K562 (cell line): ENCODE results near the gene AKT1. TPM values are rescaled to one million over a fixed set of nuclear protein-coding genes. Genes with fewer than 3 reads are reported as not detected.

Experiments
- ATF7 ChIP-seq: fragments of 450-650 bp; IDR thresholded peaks from 2 replicates; pipeline ENCODE4 v1.7.1; 2014; ENCODE audit warnings: mild to moderate bottlenecking, moderate library complexity
- CC2D1A ChIP-seq: fragments of 450-650 bp; IDR thresholded peaks from 2 replicates; pipeline ENCODE4 v1.6.1; 2017; ENCODE audit warnings: mild to moderate bottlenecking
- CREM ChIP-seq: IDR thresholded peaks from 2 replicates; pipeline ENCODE4 v1.6.1; 2014; ENCODE audit warnings: antibody characterized with exemption, low read depth
- CTCFL ChIP-seq: IDR thresholded peaks from 2 replicates; pipeline ENCODE4 v1.6.1; 2011; ENCODE audit warnings: borderline replicate concordance, low read depth, mild to moderate bottlenecking, moderate library complexity, low read length; ENCODE audit not compliant: insufficient read depth, poor library complexity, severe bottlenecking
- E2F1 ChIP-seq: sonication (generic); formaldehyde crosslinking; IDR thresholded peaks from 2 replicates; pipeline ENCODE4 v1.8.1; 2023; ENCODE audit warnings: mild to moderate bottlenecking, missing genetic modification reagents, moderate library complexity
- GTF2A2 ChIP-seq: IDR thresholded peaks from 2 replicates; pipeline ENCODE4 v1.6.1; 2016; ENCODE audit warnings: mild to moderate bottlenecking, missing genetic modification characterization, missing compliant biosample characterization
- JUND ChIP-seq, 2 experiments: IDR thresholded peaks; 2 replicates in 1 of 2; 3 replicates in 1 of 2; pipeline ENCODE4 v1.6.1; 2011; ENCODE audit warnings: borderline replicate concordance in 2 of 2, low read depth in 2 of 2, low read length in 2 of 2, improper control_type of control experiment in 1 of 2, missing biosample characterization in 1 of 2, missing genetic modification characterization in 1 of 2, missing genetic modification reagents in 1 of 2
- KLF13 ChIP-seq: fragments of 450-650 bp; IDR thresholded peaks from 2 replicates; pipeline ENCODE4 v1.6.1; 2016; ENCODE audit warnings: missing genetic modification characterization, low read depth, mild to moderate bottlenecking, missing compliant biosample characterization, moderate library complexity, borderline replicate concordance
- MCM7 ChIP-seq, 2 experiments: fragments of 450-650 bp; IDR thresholded peaks; 2 replicates each; pipeline ENCODE4 v1.6.1; 2016 to 2018
- NR0B1 ChIP-seq: fragments of 450-650 bp; IDR thresholded peaks from one replicate; pipeline ENCODE4 v1.6.1; 2018; ENCODE audit warnings: mild to moderate bottlenecking, moderate library complexity; ENCODE audit not compliant: partially characterized antibody
- RAD21 ChIP-seq, 2 experiments: fragments of 250-450 bp in 1 of 2; fragments of 450-650 bp in 1 of 2; sonication (Bioruptor Pico) in 1 of 2; formaldehyde crosslinking in 1 of 2; IDR thresholded peaks in 1 of 2; conservative IDR thresholded peaks in 1 of 2; 2 replicates each; pipeline versions ENCODE4 v1.4.0 to v1.8.0; 2020 to 2022; ENCODE audit warnings: mild to moderate bottlenecking in 2 of 2, moderate library complexity in 1 of 2
- RERE ChIP-seq: sonication (generic); formaldehyde crosslinking; IDR thresholded peaks from 2 replicates; pipeline ENCODE4 v1.8.0; 2023; ENCODE audit warnings: missing genetic modification reagents, mild to moderate bottlenecking, borderline replicate concordance
- ZNF217 ChIP-seq: sonication (generic); formaldehyde crosslinking; IDR thresholded peaks from 2 replicates; pipeline ENCODE4 v1.8.0; 2022; ENCODE audit warnings: mild to moderate bottlenecking, missing genetic modification reagents
- ZNF444 ChIP-seq: fragments of 250-450 bp; sonication (Bioruptor Pico); IDR thresholded peaks from 2 replicates; pipeline ENCODE4 v1.4.0; 2020; ENCODE audit warnings: mild to moderate bottlenecking, moderate library complexity
- polyA plus RNA-seq, 8 experiments: library from polyadenylated mRNA; depleted of rRNA in 4 of 8; stranded (reverse) in 5 of 8; unstranded in 3 of 8; fragments of >200 nt; fragmentation: Nextera tagmentation in 2 of 8; fragmentation: Illumina TruSeq in 1 of 8; extraction: Ambion mirVana in 2 of 8; extraction: Trizol in 1 of 8; gene quantifications; 2 replicates each; pipeline versions ENCODE4 v1.2.1 to v1.2.3, GENCODE V29; 2011 to 2014; ENCODE audit warnings: inconsistent platforms in 1 of 8, missing spikeins in 1 of 8
- total RNA-seq, 7 experiments: library from RNA; depleted of rRNA in 6 of 7; stranded (reverse); fragments of >200 nt in 6 of 7; fragmentation: Illumina TruSeq in 2 of 7; extraction: Trizol in 2 of 7; gene quantifications; 2 replicates each; pipeline versions ENCODE4 v1.2.1 to v1.2.3, GENCODE V29; 2011 to 2021; ENCODE audit warnings: low replicate concordance in 1 of 7

Gene AKT1
- total and polyA plus RNA-seq, 9 of the 15 experiments (the other 6 are each of a cell fraction or from before 2014, with no cell fraction given): 0.49 to 132 (median 75.1) TPM

- TF ChIP-seq NR0B1 (no peak), CC2D1A (no peak), CTCFL (peak; percentile 68), ZNF217 (CRISPR knock-in tag) (no peak), MCM7 (IDR thresholded peaks at IDR 0.05) (no peak), RERE (CRISPR knock-in tag) (no peak), E2F1 (no peak), JUND (IDR thresholded peaks at IDR 0.05; ENCODE audit: borderline replicate concordance, low read depth, low read length) (no peak), JUND (tag; IDR thresholded peaks at IDR 0.05; ENCODE audit: borderline replicate concordance, low read depth, low read length) (no peak), ZNF444 (CRISPR knock-in tag) (no peak), ATF7 (0 out of 2 replicates have a peak, but pooled peaks have one; percentile 22), GTF2A2 (tag) (no peak), KLF13 (no peak), CREM (0 out of 2 replicates have a peak, but pooled peaks have one; percentile 24), RAD21 (CRISPR knock-in tag; conservative IDR thresholded peaks at IDR 0.05 in 1 of 2, IDR thresholded peaks at IDR 0.05 in 1 of 2) (peak in 1 of 2 experiments; percentile 40; a peak in 3 of 4 replicates)
Observed at GRCh38 chr14:104723651-104724406, 71.7 kb downstream of the AKT1 start, which contains the start of gene ADSS1 (continued).
